K562 (cell line): ENCODE results near the gene SLC5A2. TPM values are rescaled to one million over a fixed set of nuclear protein-coding genes. Genes with fewer than 3 reads are reported as not detected.

Source experiments
- ADNP ChIP-seq: fragments of 200-800 bp; sonication (Bioruptor generic); IDR thresholded peaks from 2 replicates; pipeline ENCODE4 v1.6.1; 2016; ENCODE audit warnings: missing genetic modification characterization, missing compliant biosample characterization
- ELK1 ChIP-seq: sonication (generic); formaldehyde crosslinking; IDR thresholded peaks from 2 replicates; pipeline ENCODE4 v1.8.1; 2022; ENCODE audit warnings: missing genetic modification reagents
- FOXK1 ChIP-seq: sonication (generic); formaldehyde crosslinking; IDR thresholded peaks from 2 replicates; pipeline ENCODE4 v1.8.0; 2022; ENCODE audit warnings: missing genetic modification reagents, mild to moderate bottlenecking, borderline replicate concordance
- HMG20A ChIP-seq: fragments of 450-650 bp; formaldehyde crosslinking; conservative IDR thresholded peaks from 2 replicates; pipeline ENCODE4 v1.4.0; 2020; ENCODE audit warnings: mild to moderate bottlenecking, mixed read lengths
- LARP7 ChIP-seq: fragments of 450-650 bp; IDR thresholded peaks from 2 replicates; pipeline ENCODE4 v1.6.1; 2016
- MLX ChIP-seq, 2 experiments: fragments of 450-650 bp in 1 of 2; sonication (generic) in 1 of 2; formaldehyde crosslinking; conservative IDR thresholded peaks; 2 replicates each; pipeline versions ENCODE4 v1.4.0 to v1.8.1; 2020 to 2022; ENCODE audit warnings: mild to moderate bottlenecking in 1 of 2, missing genetic modification reagents in 1 of 2
- MTA3 ChIP-seq: fragments of 450-650 bp; formaldehyde crosslinking; IDR thresholded peaks from 2 replicates; pipeline ENCODE4 v1.6.1; 2017; ENCODE audit warnings: mild to moderate bottlenecking, borderline replicate concordance
- MXI1 ChIP-seq: IDR thresholded peaks from 2 replicates; pipeline ENCODE4 v1.6.1; 2011; ENCODE audit warnings: low read depth, mild to moderate bottlenecking, improper control_type of control experiment, low read length
- NCOA6 ChIP-seq: fragments of 450-650 bp; IDR thresholded peaks from 2 replicates; pipeline ENCODE4 v1.6.1; 2017; ENCODE audit warnings: mild to moderate bottlenecking
- SFPQ ChIP-seq: fragments of 200-400 bp; formaldehyde crosslinking; IDR thresholded peaks from 2 replicates; pipeline ENCODE4 v1.6.1; 2017; ENCODE audit warnings: mild to moderate bottlenecking, low read depth, low read length, moderate library complexity
- TBP ChIP-seq: optimal IDR thresholded peaks from 2 replicates; pipeline ENCODE3; 2011; ENCODE audit warnings: low read depth, low read length, improper control_type of control experiment
- U2AF1 ChIP-seq: fragments of 200-400 bp; formaldehyde crosslinking; optimal IDR thresholded peaks from 2 replicates; pipeline ENCODE3; 2017; ENCODE audit warnings: mild to moderate bottlenecking, low read depth, low read length, moderate library complexity
- ZFP1 ChIP-seq: fragments of 450-650 bp; formaldehyde crosslinking; IDR thresholded peaks from 2 replicates; pipeline ENCODE4 v1.4.0; 2020; ENCODE audit warnings: mild to moderate bottlenecking, mixed read lengths
- ZNF134 ChIP-seq: fragments of 250-450 bp; sonication (Bioruptor Pico); conservative IDR thresholded peaks from 2 replicates; pipeline ENCODE4 v1.4.0; 2020
- ZNF79 ChIP-seq: fragments of 250-450 bp; sonication (Bioruptor Pico); IDR thresholded peaks from 2 replicates; pipeline ENCODE4 v1.4.0; 2020; ENCODE audit warnings: low read depth, mild to moderate bottlenecking, moderate library complexity
- polyA plus RNA-seq, 8 experiments: library from polyadenylated mRNA; depleted of rRNA in 4 of 8; stranded (reverse) in 5 of 8; unstranded in 3 of 8; fragments of >200 nt; fragmentation: Nextera tagmentation in 2 of 8; fragmentation: Illumina TruSeq in 1 of 8; extraction: Ambion mirVana in 2 of 8; extraction: Trizol in 1 of 8; gene quantifications; 2 replicates each; pipeline versions ENCODE4 v1.2.1 to v1.2.3, GENCODE V29; 2011 to 2014; ENCODE audit warnings: inconsistent platforms in 1 of 8, missing spikeins in 1 of 8
- total RNA-seq, 7 experiments: library from RNA; depleted of rRNA in 6 of 7; stranded (reverse); fragments of >200 nt in 6 of 7; fragmentation: Illumina TruSeq in 2 of 7; extraction: Trizol in 2 of 7; gene quantifications; 2 replicates each; pipeline versions ENCODE4 v1.2.1 to v1.2.3, GENCODE V29; 2011 to 2021; ENCODE audit warnings: low replicate concordance in 1 of 7
- TF ChIP-seq, protein P1 (sequence below): fragments of 450-650 bp; formaldehyde crosslinking; conservative IDR thresholded peaks from 2 replicates; pipeline ENCODE4 v1.4.0; 2022; ENCODE audit warnings: mild to moderate bottlenecking, missing genetic modification characterization
- TF ChIP-seq, protein P2 (sequence below), 2 experiments: fragments of 450-650 bp; IDR thresholded peaks; 2 replicates each; pipeline ENCODE4 v1.6.1; 2016
- TF ChIP-seq, protein P3 (sequence below): fragments of 450-650 bp; formaldehyde crosslinking; IDR thresholded peaks from 2 replicates; pipeline ENCODE4 v1.4.0; 2020; ENCODE audit warnings: mild to moderate bottlenecking

SLC5A2 gene
- total and polyA plus RNA-seq, 9 of the 15 experiments (the other 6 are each of a cell fraction or from before 2014, with no cell fraction given): 0.07 to 2.7 (median 2.2) TPM; not detected in 6

- TF ChIP-seq, protein P1, sequence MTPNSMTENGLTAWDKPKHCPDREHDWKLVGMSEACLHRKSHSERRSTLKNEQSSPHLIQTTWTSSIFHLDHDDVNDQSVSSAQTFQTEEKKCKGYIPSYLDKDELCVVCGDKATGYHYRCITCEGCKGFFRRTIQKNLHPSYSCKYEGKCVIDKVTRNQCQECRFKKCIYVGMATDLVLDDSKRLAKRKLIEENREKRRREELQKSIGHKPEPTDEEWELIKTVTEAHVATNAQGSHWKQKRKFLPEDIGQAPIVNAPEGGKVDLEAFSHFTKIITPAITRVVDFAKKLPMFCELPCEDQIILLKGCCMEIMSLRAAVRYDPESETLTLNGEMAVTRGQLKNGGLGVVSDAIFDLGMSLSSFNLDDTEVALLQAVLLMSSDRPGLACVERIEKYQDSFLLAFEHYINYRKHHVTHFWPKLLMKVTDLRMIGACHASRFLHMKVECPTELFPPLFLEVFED (CRISPR knock-in tag): peak; percentile 91
- TF ChIP-seq ZNF79 (CRISPR knock-in tag) (no peak), ADNP (no peak), ZFP1 (CRISPR knock-in tag) (no peak), MXI1 (peak; percentile 90), U2AF1 (no peak), NCOA6 (peak; percentile 39; the same call in 1 of the 2 replicates), MLX (CRISPR knock-in tag; conservative IDR thresholded peaks at IDR 0.05) (peak in 1 of 2 experiments; percentile 15; a peak in 2 of 4 replicates), SFPQ (no peak), FOXK1 (CRISPR knock-in tag) (0 out of 2 replicates have a peak, but pooled peaks have one; percentile 62), MTA3 (peak; percentile 90), ZNF134 (CRISPR knock-in tag) (peak; percentile 44; the same call in 1 of the 2 replicates), TBP (peak; percentile 96), ELK1 (CRISPR knock-in tag) (no peak), HMG20A (CRISPR knock-in tag) (no peak), LARP7 (no peak)
- TF ChIP-seq, protein P2, sequence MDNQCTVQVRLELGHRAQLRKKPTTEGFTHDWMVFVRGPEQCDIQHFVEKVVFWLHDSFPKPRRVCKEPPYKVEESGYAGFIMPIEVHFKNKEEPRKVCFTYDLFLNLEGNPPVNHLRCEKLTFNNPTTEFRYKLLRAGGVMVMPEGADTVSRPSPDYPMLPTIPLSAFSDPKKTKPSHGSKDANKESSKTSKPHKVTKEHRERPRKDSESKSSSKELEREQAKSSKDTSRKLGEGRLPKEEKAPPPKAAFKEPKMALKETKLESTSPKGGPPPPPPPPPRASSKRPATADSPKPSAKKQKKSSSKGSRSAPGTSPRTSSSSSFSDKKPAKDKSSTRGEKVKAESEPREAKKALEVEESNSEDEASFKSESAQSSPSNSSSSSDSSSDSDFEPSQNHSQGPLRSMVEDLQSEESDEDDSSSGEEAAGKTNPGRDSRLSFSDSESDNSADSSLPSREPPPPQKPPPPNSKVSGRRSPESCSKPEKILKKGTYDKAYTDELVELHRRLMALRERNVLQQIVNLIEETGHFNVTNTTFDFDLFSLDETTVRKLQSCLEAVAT (IDR thresholded peaks at IDR 0.05): peak in 1 of 2 experiments; percentile 22; a peak in 1 of 4 replicates
- TF ChIP-seq, protein P3, sequence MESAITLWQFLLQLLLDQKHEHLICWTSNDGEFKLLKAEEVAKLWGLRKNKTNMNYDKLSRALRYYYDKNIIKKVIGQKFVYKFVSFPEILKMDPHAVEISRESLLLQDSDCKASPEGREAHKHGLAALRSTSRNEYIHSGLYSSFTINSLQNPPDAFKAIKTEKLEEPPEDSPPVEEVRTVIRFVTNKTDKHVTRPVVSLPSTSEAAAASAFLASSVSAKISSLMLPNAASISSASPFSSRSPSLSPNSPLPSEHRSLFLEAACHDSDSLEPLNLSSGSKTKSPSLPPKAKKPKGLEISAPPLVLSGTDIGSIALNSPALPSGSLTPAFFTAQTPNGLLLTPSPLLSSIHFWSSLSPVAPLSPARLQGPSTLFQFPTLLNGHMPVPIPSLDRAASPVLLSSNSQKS: 0 out of 2 replicates have a peak, but pooled peaks have one; percentile 22
Measured at GRCh38 chr16:31458844-31459686, 23.9 kb upstream of the SLC5A2 start, which contains the start of gene ARMC5 (continued).
